WERI-Rb-1 (cell line): ENCODE measurements around the gene PIP4K2A.
"Not testable (repeated sequence)": the region's sequence is repeated elsewhere in the genome, so short reads cannot be mapped to it uniquely, and the experiment has no call there.

Experiments
- DNase-seq: peaks from one replicate; pipeline ENCODE4 v3.0.0-alpha.2; 2020
- H3K27ac ChIP-seq: fragments of 250-450 bp; sonication (Bioruptor Pico); 2 replicates; pipeline ENCODE4 v1.5.1; 2020; ENCODE audit warnings: mild to moderate bottlenecking, moderate library complexity
- H3K27me3 ChIP-seq: fragments of 250-450 bp; sonication (Bioruptor Pico); 2 replicates; pipeline ENCODE4 v1.5.1; 2021; ENCODE audit warnings: mild to moderate bottlenecking, low read depth, moderate library complexity; ENCODE audit not compliant: insufficient read depth, severe bottlenecking
- H3K36me3 ChIP-seq: fragments of 250-450 bp; sonication (Bioruptor Pico); 2 replicates; pipeline ENCODE4 v1.5.1; 2020; ENCODE audit warnings: mild to moderate bottlenecking, moderate library complexity
- H3K4me3 ChIP-seq: 2 replicates; pipeline ENCODE4 v1.5.1; 2011; ENCODE audit warnings: low read depth, mild to moderate bottlenecking, control low read depth, low read length
- H3K9me3 ChIP-seq: fragments of 250-450 bp; sonication (Bioruptor Pico); 2 replicates; pipeline ENCODE4 v1.5.1; 2021; ENCODE audit warnings: mild to moderate bottlenecking, moderate library complexity; ENCODE audit not compliant: severe bottlenecking
- CTCF ChIP-seq: IDR thresholded peaks from 2 replicates; pipeline ENCODE4 v1.5.1; 2011; ENCODE audit warnings: low read depth, mild to moderate bottlenecking, control low read depth, inconsistent platforms, low read length

PIP4K2A gene

GRCh38 chr10:22753786-22754185 is 39.4 kb upstream of the PIP4K2A start:
- H3K27ac ChIP-seq: no peak overlapping the region
- H3K4me3 ChIP-seq: no peak overlapping the region
- no peaks in the 10 kb centered on the region for H3K36me3 ChIP-seq
- H3K9me3 ChIP-seq: no peaks in the 10 kb centered on the region
- DNase-seq: no peak
- TF ChIP-seq CTCF: no peak
- no peaks in the 10 kb centered on the region for H3K27me3 ChIP-seq

GRCh38 chr10:22752272-22752889 is 38.0 kb upstream of the PIP4K2A start:
- Histone ChIP-seq H3K4me3 (no peak overlapping the region), H3K27ac (no peak overlapping the region), H3K36me3 (no peaks in the 10 kb centered on the region), H3K27me3 (no peaks in the 10 kb centered on the region), H3K9me3 (no peaks in the 10 kb centered on the region)
- no peak for TF ChIP-seq CTCF
- DNase-seq: no peak

- TF ChIP-seq CTCF: no peak
- no peaks in the 10 kb centered on the region for H3K9me3 ChIP-seq
- no peak overlapping the region for H3K4me3 ChIP-seq
- no peak overlapping the region for H3K27ac ChIP-seq
- H3K36me3 ChIP-seq: no peaks in the 10 kb centered on the region
- H3K27me3 ChIP-seq: no peaks in the 10 kb centered on the region
- no peak for DNase-seq
These were observed 35.8 kb upstream of the PIP4K2A start for GRCh38 chr10:22750131-22750530.

GRCh38 chr10:22744858-22745257 is 30.5 kb upstream of the PIP4K2A start:
- not testable (repeated sequence) for H3K27me3 ChIP-seq, H3K9me3 ChIP-seq, H3K36me3 ChIP-seq, H3K27ac ChIP-seq, DNase-seq, H3K4me3 ChIP-seq

GRCh38 chr10:22742678-22743077 is 28.3 kb upstream of the PIP4K2A start:
- no peak for TF ChIP-seq CTCF
- Histone ChIP-seq H3K36me3 (no peaks in the 10 kb centered on the region), H3K27me3 (no peaks in the 10 kb centered on the region), H3K9me3 (no peaks in the 10 kb centered on the region), H3K4me3 (no peak overlapping the region), H3K27ac (no peak overlapping the region)
- DNase-seq: no peak

- not testable (repeated sequence) for DNase-seq
These were observed 27.3 kb upstream of the PIP4K2A start for GRCh38 chr10:22741631-22742030.

GRCh38 chr10:22740180-22740579 is 25.8 kb upstream of the PIP4K2A start:
- no peaks in the 10 kb centered on the region for H3K27me3 ChIP-seq
- no peaks in the 10 kb centered on the region for H3K36me3 ChIP-seq
- TF ChIP-seq CTCF: no peak
- H3K9me3 ChIP-seq: no peaks in the 10 kb centered on the region
- no peak for DNase-seq
- H3K4me3 ChIP-seq: no peak overlapping the region
- no peak overlapping the region for H3K27ac ChIP-seq

More at GRCh38 chr10:22741631-22742030, 27.3 kb upstream of the PIP4K2A start:
- H3K4me3 ChIP-seq, H3K27ac ChIP-seq, H3K27me3 ChIP-seq, H3K9me3 ChIP-seq, H3K36me3 ChIP-seq: not testable (repeated sequence)
